Measurements from ENCODE around the gene PRPF39.

Gene PRPF39

GRCh38 chr14:45083617-45083975 is 320 bp upstream of the PRPF39 start:
- no peak for DNase-seq

GRCh38 chr14:45084946-45085346 is 1.0 kb downstream of the PRPF39 start:
- peak; percentile 24 for DNase-seq

- no peak for DNase-seq
Observed at GRCh38 chr14:45089813-45090212, 5.9 kb downstream of the PRPF39 start.

GRCh38 chr14:45091710-45092109 is 7.8 kb downstream of the PRPF39 start:
- DNase-seq: no peak

- DNase-seq: no peak
Observed at GRCh38 chr14:45094275-45094674, 10.4 kb downstream of the PRPF39 start.

- DNase-seq: no peak
Observed at GRCh38 chr14:45095143-45095542, 11.2 kb downstream of the PRPF39 start.

- DNase-seq: no peak
Observed at GRCh38 chr14:45096218-45096617, 12.3 kb downstream of the PRPF39 start.

GRCh38 chr14:45103806-45104205 is 19.9 kb downstream of the PRPF39 start:
- DNase-seq: no peak

- no peak for DNase-seq
Observed at GRCh38 chr14:45104561-45104960, 20.6 kb downstream of the PRPF39 start.

- peak; percentile 5 for DNase-seq
Observed at GRCh38 chr14:45112896-45113781, 29.2 kb downstream of the PRPF39 start.

GRCh38 chr14:45114327-45114726 is 30.4 kb downstream of the PRPF39 start:
- DNase-seq: no peak

- no peak for DNase-seq
Observed at GRCh38 chr14:45118594-45118993, 34.7 kb downstream of the PRPF39 start.

GRCh38 chr14:45120096-45120495 is 36.2 kb downstream of the PRPF39 start:
- DNase-seq: no peak

GRCh38 chr14:45123271-45123670 is 39.4 kb downstream of the PRPF39 start:
- no peak for DNase-seq

GRCh38 chr14:45125754-45126153 is 41.8 kb downstream of the PRPF39 start:
- no peak for DNase-seq

- DNase-seq: no peak
Observed at GRCh38 chr14:45128963-45129629, 45.2 kb downstream of the PRPF39 start.

GRCh38 chr14:45133683-45134050 is 49.8 kb downstream of the PRPF39 start:
- DNase-seq: no peak

GRCh38 chr14:45134051-45134958 is 50.4 kb downstream of the PRPF39 start, which contains the start of gene FKBP3:
Gene FKBP3, minus strand, starts transcription at chr14:45134481. Its CDS starts 25 bp downstream, at chr14:45134456.
- DNase-seq: peak; percentile 98

- DNase-seq: no peak
Observed at GRCh38 chr14:45135156-45135555, 51.2 kb downstream of the PRPF39 start.

- peak; percentile 99 for DNase-seq
Observed at GRCh38 chr14:45135659-45136395, 51.9 kb downstream of the PRPF39 start, which contains the start of gene FANCM. Gene FANCM, plus strand, starts transcription at chr14:45135930. Its CDS starts 102 bp downstream, at chr14:45136032.

- DNase-seq: no peak
Observed at GRCh38 chr14:45136399-45136798, 52.5 kb downstream of the PRPF39 start.

GRCh38 chr14:45140661-45141187 is 56.8 kb downstream of the PRPF39 start:
- no peak for DNase-seq
